Neural cell (in vitro differentiated cells): ENCODE measurements around the gene ACY1. TPM values are rescaled to one million over a fixed set of nuclear protein-coding genes. Genes with fewer than 3 reads are reported as not detected.

Experiments used
- H2AFZ ChIP-seq: fragments of 200-600, 300-800 bp; sonication (generic), shearing (Covaris generic); 2 replicates; pipeline ENCODE4 v1.6.0; 2014; ENCODE audit warnings: low read depth, mild to moderate bottlenecking, antibody characterized with exemption, low read length, moderate library complexity
- H3F3A ChIP-seq: fragments of 200-600 bp; shearing (Covaris generic); 2 replicates; pipeline ENCODE4 v1.6.1; 2016; ENCODE audit warnings: mild to moderate bottlenecking, moderate library complexity, mixed read lengths, antibody characterized with exemption, low read length; ENCODE audit not compliant: insufficient read depth, poor library complexity, severe bottlenecking
- H3K27ac ChIP-seq: fragments of 200-600, 300-800 bp; sonication (generic), shearing (Covaris generic); 2 replicates; pipeline ENCODE4 v1.5.1; 2014; ENCODE audit warnings: mild to moderate bottlenecking, low read length, moderate library complexity
- H3K27me3 ChIP-seq: fragments of 300-800, 200-600 bp; sonication (generic), shearing (Covaris generic); 2 replicates; pipeline ENCODE4 v1.6.0; 2014; ENCODE audit warnings: mild to moderate bottlenecking, low read depth, low read length, moderate library complexity; ENCODE audit not compliant: insufficient read depth
- H3K36me3 ChIP-seq: fragments of 300-800, 200-600 bp; sonication (generic), shearing (Covaris generic); 2 replicates; pipeline ENCODE4 v1.5.1; 2014; ENCODE audit warnings: mild to moderate bottlenecking, antibody characterized with exemption, low read length, moderate library complexity; ENCODE audit not compliant: insufficient read depth
- H3K4me2 ChIP-seq: fragments of 300-800, 200-600 bp; sonication (generic), shearing (Covaris generic); 2 replicates; pipeline ENCODE4 v1.6.0; 2014; ENCODE audit warnings: mild to moderate bottlenecking, low read length
- H3K4me3 ChIP-seq: fragments of 300-800, 200-600 bp; sonication (generic), shearing (Covaris generic); 2 replicates; pipeline ENCODE4 v1.5.1; 2014; ENCODE audit warnings: mild to moderate bottlenecking, low read length, moderate library complexity
- H3K79me2 ChIP-seq: fragments of 200-600 bp; shearing (Covaris generic); replicated peaks from 2 replicates; pipeline ENCODE4 v1.6.0; 2014; ENCODE audit warnings: mild to moderate bottlenecking, low read length, moderate library complexity; ENCODE audit not compliant: insufficient read depth
- H3K9ac ChIP-seq: fragments of 300-800, 200-600 bp; sonication (generic), shearing (Covaris generic); 2 replicates; pipeline ENCODE4 v1.6.1; 2016; ENCODE audit warnings: mild to moderate bottlenecking, low read length, mixed read lengths
- H3K9me2 ChIP-seq: fragments of 200-600 bp; shearing (Covaris generic); 2 replicates; pipeline ENCODE4 v1.6.1; 2016; ENCODE audit warnings: mild to moderate bottlenecking, low read length, mixed read lengths; ENCODE audit not compliant: insufficient read depth
- H3K9me3 ChIP-seq: fragments of 200-600, 300-800 bp; sonication (generic), shearing (Covaris generic); 2 replicates; pipeline ENCODE4 v1.6.1; 2016; ENCODE audit warnings: mild to moderate bottlenecking, mixed run types, low read length, moderate library complexity, mixed read lengths
- H4K20me1 ChIP-seq: fragments of 200-600 bp; shearing (Covaris generic); 2 replicates; pipeline ENCODE4 v1.6.1; 2016; ENCODE audit warnings: mild to moderate bottlenecking, mixed run types; ENCODE audit not compliant: insufficient read depth
- EP300 ChIP-seq: fragments of 450-650 bp; conservative IDR thresholded peaks from 2 replicates; pipeline ENCODE4 v1.6.1; 2014; ENCODE audit warnings: antibody characterized with exemption, mild to moderate bottlenecking, moderate library complexity; ENCODE audit not compliant: poor library complexity, severe bottlenecking
- EZH2 ChIP-seq: fragments of 200-600, 300-800 bp; shearing (Covaris generic), sonication (generic); IDR thresholded peaks from 2 replicates; pipeline ENCODE4 v1.6.1; 2014; ENCODE audit warnings: antibody characterized with exemption, low read length, borderline replicate concordance, mild to moderate bottlenecking; ENCODE audit not compliant: insufficient read depth, poor library complexity, severe bottlenecking
- MXI1 ChIP-seq: fragments of 450-650 bp; conservative IDR thresholded peaks from 2 replicates; pipeline ENCODE4 v1.6.1; 2014; ENCODE audit warnings: antibody characterized with exemption, mild to moderate bottlenecking; ENCODE audit not compliant: poor library complexity, severe bottlenecking
- POLR2AphosphoS5 ChIP-seq: IDR thresholded peaks from 2 replicates; pipeline ENCODE4 v1.6.1; 2012
- RAD21 ChIP-seq: fragments of 450-650 bp; conservative IDR thresholded peaks from 2 replicates; pipeline ENCODE4 v1.6.1; 2014; ENCODE audit warnings: antibody characterized with exemption, mild to moderate bottlenecking, moderate library complexity
- SMC3 ChIP-seq: fragments of 450-650 bp; conservative IDR thresholded peaks from 2 replicates; pipeline ENCODE4 v1.6.1; 2014; ENCODE audit warnings: antibody characterized with exemption, mild to moderate bottlenecking, moderate library complexity; ENCODE audit not compliant: poor library complexity
- TAF1 ChIP-seq: IDR thresholded peaks from 2 replicates; pipeline ENCODE4 v1.6.1; 2012; ENCODE audit warnings: low read depth
- polyA plus RNA-seq: library from polyadenylated mRNA; depleted of rRNA; stranded (reverse); fragments of >200 nt; gene quantifications from 2 replicates; pipeline ENCODE4 v1.2.3, GENCODE V29; 2014
- TF ChIP-seq, protein P1 (sequence below): fragments of 450-650 bp; IDR thresholded peaks from 2 replicates; pipeline ENCODE4 v1.5.1; 2014; ENCODE audit warnings: antibody characterized with exemption, mild to moderate bottlenecking, moderate library complexity; ENCODE audit not compliant: poor library complexity, severe bottlenecking
- TF ChIP-seq, protein P2 (sequence below): IDR thresholded peaks from 2 replicates; pipeline ENCODE4 v1.6.1; 2012; ENCODE audit warnings: borderline replicate concordance

The ACY1 gene
- polyA plus RNA-seq, 1 donor from 2014 or later: 14.4 TPM

DNA sequence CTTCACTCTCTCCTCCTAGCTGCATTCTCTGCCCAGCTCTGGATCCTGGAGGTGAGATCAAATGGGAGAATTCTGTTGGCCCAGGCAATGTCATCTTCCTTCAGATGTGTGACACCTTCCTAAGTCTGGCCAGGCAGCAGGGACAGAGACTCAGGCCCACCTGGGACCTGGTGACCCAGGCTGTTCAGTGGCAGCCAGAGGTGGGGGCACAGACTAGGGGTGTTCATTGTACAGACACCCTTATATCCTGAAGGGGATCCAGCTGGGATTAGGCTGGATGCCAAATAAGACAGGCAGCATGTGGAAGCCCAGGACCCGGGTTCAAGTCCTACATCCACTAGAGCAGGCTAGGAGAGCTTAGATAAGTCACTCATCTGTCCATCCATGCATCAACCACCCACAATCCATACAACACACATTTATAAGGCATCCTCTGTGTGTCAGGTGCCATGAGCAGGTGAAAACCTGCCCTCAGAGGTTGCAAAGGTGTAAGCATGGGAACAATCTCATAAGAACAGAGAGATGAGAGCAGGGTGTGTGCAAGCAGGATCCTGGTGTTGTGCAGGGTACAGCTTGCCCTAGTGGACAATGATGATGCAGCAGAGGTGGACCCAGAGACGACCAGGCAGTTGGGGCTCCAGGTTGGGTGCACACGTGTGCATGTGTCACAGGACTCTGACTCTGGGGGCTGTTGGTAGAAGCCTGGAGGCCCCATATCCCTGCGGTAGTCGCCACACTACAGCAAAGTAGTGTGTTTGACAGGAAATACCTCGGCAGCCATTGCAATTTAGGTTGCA is 30.7 kb downstream of the ACY1 start:
- Histone ChIP-seq H3F3A (no peaks in the 10 kb centered on the region), H3K4me2 (no peak overlapping the region), H3K27ac (no peak overlapping the region), H3K4me3 (no peak overlapping the region), H3K9me2 (no peaks in the 10 kb centered on the region), H3K9me3 (no peaks in the 10 kb centered on the region), H3K27me3 (no peaks in the 10 kb centered on the region), H3K9ac (no peak overlapping the region), H4K20me1 (no peaks in the 10 kb centered on the region), H3K36me3 (no peaks in the 10 kb centered on the region), H3K79me2 (no peaks in the 10 kb centered on the region), H2AFZ (no peak overlapping the region)
- TF ChIP-seq MXI1 (no peak), EP300 (no peak), TAF1 (no peak), RAD21 (no peak), SMC3 (no peak), EZH2 (no peak), POLR2AphosphoS5 (no peak)
- TF ChIP-seq, protein P1, sequence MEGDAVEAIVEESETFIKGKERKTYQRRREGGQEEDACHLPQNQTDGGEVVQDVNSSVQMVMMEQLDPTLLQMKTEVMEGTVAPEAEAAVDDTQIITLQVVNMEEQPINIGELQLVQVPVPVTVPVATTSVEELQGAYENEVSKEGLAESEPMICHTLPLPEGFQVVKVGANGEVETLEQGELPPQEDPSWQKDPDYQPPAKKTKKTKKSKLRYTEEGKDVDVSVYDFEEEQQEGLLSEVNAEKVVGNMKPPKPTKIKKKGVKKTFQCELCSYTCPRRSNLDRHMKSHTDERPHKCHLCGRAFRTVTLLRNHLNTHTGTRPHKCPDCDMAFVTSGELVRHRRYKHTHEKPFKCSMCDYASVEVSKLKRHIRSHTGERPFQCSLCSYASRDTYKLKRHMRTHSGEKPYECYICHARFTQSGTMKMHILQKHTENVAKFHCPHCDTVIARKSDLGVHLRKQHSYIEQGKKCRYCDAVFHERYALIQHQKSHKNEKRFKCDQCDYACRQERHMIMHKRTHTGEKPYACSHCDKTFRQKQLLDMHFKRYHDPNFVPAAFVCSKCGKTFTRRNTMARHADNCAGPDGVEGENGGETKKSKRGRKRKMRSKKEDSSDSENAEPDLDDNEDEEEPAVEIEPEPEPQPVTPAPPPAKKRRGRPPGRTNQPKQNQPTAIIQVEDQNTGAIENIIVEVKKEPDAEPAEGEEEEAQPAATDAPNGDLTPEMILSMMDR: no peak
- TF ChIP-seq, protein P2, sequence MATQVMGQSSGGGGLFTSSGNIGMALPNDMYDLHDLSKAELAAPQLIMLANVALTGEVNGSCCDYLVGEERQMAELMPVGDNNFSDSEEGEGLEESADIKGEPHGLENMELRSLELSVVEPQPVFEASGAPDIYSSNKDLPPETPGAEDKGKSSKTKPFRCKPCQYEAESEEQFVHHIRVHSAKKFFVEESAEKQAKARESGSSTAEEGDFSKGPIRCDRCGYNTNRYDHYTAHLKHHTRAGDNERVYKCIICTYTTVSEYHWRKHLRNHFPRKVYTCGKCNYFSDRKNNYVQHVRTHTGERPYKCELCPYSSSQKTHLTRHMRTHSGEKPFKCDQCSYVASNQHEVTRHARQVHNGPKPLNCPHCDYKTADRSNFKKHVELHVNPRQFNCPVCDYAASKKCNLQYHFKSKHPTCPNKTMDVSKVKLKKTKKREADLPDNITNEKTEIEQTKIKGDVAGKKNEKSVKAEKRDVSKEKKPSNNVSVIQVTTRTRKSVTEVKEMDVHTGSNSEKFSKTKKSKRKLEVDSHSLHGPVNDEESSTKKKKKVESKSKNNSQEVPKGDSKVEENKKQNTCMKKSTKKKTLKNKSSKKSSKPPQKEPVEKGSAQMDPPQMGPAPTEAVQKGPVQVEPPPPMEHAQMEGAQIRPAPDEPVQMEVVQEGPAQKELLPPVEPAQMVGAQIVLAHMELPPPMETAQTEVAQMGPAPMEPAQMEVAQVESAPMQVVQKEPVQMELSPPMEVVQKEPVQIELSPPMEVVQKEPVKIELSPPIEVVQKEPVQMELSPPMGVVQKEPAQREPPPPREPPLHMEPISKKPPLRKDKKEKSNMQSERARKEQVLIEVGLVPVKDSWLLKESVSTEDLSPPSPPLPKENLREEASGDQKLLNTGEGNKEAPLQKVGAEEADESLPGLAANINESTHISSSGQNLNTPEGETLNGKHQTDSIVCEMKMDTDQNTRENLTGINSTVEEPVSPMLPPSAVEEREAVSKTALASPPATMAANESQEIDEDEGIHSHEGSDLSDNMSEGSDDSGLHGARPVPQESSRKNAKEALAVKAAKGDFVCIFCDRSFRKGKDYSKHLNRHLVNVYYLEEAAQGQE: no peak

DNA sequence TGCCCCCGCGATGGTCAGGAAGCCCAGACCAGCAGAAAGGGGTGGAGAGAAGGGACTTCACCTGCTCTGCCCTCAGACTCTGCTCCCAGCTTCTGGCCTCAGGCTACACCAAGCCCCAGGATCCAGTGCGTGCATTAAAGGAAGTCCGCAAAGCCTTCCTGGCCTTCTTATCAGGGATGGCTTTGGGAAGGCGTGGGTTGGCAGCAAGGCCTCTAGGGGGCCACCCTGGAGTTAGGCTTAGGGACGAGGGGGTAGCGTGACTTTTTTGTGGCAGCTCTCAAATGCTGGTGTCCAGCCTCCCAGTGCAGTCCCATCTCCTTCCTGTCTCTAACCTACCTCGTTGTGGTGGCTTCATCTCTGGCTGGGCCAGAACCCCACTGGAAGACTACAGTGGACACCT is 31.3 kb downstream of the ACY1 start:
- no peak overlapping the region for H3K4me2 ChIP-seq
- no peaks in the 10 kb centered on the region for H3K27me3 ChIP-seq
- no peak overlapping the region for H3K27ac ChIP-seq
- no peaks in the 10 kb centered on the region for H3K36me3 ChIP-seq
- H3K4me3 ChIP-seq: no peak overlapping the region
- TF ChIP-seq, protein P2: no peak
- TF ChIP-seq POLR2AphosphoS5: no peak
- TF ChIP-seq EZH2: no peak
- no peak for TF ChIP-seq SMC3
- no peak for TF ChIP-seq EP300
- TF ChIP-seq, protein P1: no peak
- TF ChIP-seq MXI1: no peak
- TF ChIP-seq TAF1: no peak
- no peak for TF ChIP-seq RAD21
- H3K9me3 ChIP-seq: no peaks in the 10 kb centered on the region
- H3F3A ChIP-seq: no peaks in the 10 kb centered on the region
- no peaks in the 10 kb centered on the region for H4K20me1 ChIP-seq
- H3K9ac ChIP-seq: no peak overlapping the region
- H2AFZ ChIP-seq: no peak overlapping the region
- no peaks in the 10 kb centered on the region for H3K9me2 ChIP-seq
- H3K79me2 ChIP-seq: no peaks in the 10 kb centered on the region
